Ovary (tissue), 3 donors: Measurements from ENCODE around the gene NAB1.

Experiments used
- CTCF ChIP-seq, 3 donors: fragments of 450-650 bp in 2 of 3; fragments of 200-600 bp in 1 of 3; IDR thresholded peaks; one replicate each; pipeline versions ENCODE4 v1.5.1 to v1.8.0; 2016 to 2022; ENCODE audit warnings: antibody characterized with exemption in 3 of 3, mild to moderate bottlenecking in 1 of 3
- EP300 ChIP-seq: sonication (generic); formaldehyde crosslinking; IDR thresholded peaks from one replicate; pipeline ENCODE4 v1.6.1; 2017; ENCODE audit warnings: antibody characterized with exemption
- donor health status: DM: no; HTN: no; CAD: no.

GRCh38 chr2:190720691-190721090 is 71.8 kb downstream of the NAB1 start:
- TF ChIP-seq CTCF (IDR thresholded peaks at IDR 0.05) (no peak), EP300 (no peak)
